Tibial nerve (tissue), 4 donors: ENCODE data around the gene STX8. TPM values are rescaled to one million over a fixed set of nuclear protein-coding genes. Genes with fewer than 3 reads are reported as not detected.

Source experiments
- DNase-seq, 2 donors: peaks; one replicate each; pipeline ENCODE4 v3.0.0-alpha.2; 2019; ENCODE audit warnings: low spot score in 2 of 2
- H3K27ac ChIP-seq, 4 donors: fragments of 200-600 bp; sonication (generic) in 3 of 4; one replicate each; pipeline ENCODE4 v1.5.1; 2017 to 2019; ENCODE audit warnings: mild to moderate bottlenecking in 1 of 4
- H3K27me3 ChIP-seq, 2 donors: fragments of 200-600 bp; sonication (generic) in 1 of 2; one replicate each; pipeline versions ENCODE4 v1.5.1 to v1.6.0; 2017 to 2019
- H3K36me3 ChIP-seq, 3 donors: fragments of 200-600 bp; sonication (generic); one replicate each; pipeline ENCODE4 v1.5.1; 2018 to 2019
- H3K4me1 ChIP-seq, 4 donors: fragments of 200-600 bp; sonication (generic) in 3 of 4; one replicate each; pipeline ENCODE4 v1.5.1; 2017 to 2019
- H3K4me3 ChIP-seq, 4 donors: fragments of 200-600 bp; sonication (generic) in 3 of 4; one replicate each; pipeline ENCODE4 v1.5.1; 2017 to 2019; ENCODE audit warnings: mild to moderate bottlenecking in 1 of 4, moderate library complexity in 1 of 4
- H3K9me3 ChIP-seq, 4 donors: fragments of 200-600 bp; sonication (generic) in 3 of 4; one replicate each; pipeline ENCODE4 v1.5.1; 2017 to 2019
- EP300 ChIP-seq, 2 donors: sonication (generic); formaldehyde crosslinking; IDR thresholded peaks; one replicate each; pipeline ENCODE4 v1.6.1; 2017; ENCODE audit warnings: antibody characterized with exemption in 2 of 2, mild to moderate bottlenecking in 1 of 2
- POLR2A ChIP-seq, 2 donors: fragments of 450-650 bp; IDR thresholded peaks; one replicate each; pipeline ENCODE4 v1.6.1; 2017; ENCODE audit warnings: antibody characterized with exemption in 2 of 2, mild to moderate bottlenecking in 2 of 2, moderate library complexity in 2 of 2
- WGBS, 2 donors: methylation state at CpG; one replicate each; pipeline ENCODE4 v1.1.5; 2018; 5-methylcytosine and 5-hydroxymethylcytosine counted together
- total RNA-seq, 4 donors: library from RNA; depleted of rRNA; stranded (reverse); fragments of >200 nt; gene quantifications; one replicate each; pipeline ENCODE4 v1.1.0, GENCODE V29; 2016
- TF ChIP-seq, protein P1 (sequence below), 5 experiments: fragments of 200-600 bp in 3 of 5; fragments of 450-650 bp in 2 of 5; sonication (generic) in 3 of 5; IDR thresholded peaks; one replicate each; pipeline ENCODE4 v1.5.1; 2016 to 2019; ENCODE audit warnings: antibody characterized with exemption in 5 of 5, mild to moderate bottlenecking in 3 of 5, moderate library complexity in 2 of 5

Gene STX8
- total RNA-seq, 4 donors from 2014 or later, result 57.7 to 97.2 (median 69.1) TPM

DNA sequence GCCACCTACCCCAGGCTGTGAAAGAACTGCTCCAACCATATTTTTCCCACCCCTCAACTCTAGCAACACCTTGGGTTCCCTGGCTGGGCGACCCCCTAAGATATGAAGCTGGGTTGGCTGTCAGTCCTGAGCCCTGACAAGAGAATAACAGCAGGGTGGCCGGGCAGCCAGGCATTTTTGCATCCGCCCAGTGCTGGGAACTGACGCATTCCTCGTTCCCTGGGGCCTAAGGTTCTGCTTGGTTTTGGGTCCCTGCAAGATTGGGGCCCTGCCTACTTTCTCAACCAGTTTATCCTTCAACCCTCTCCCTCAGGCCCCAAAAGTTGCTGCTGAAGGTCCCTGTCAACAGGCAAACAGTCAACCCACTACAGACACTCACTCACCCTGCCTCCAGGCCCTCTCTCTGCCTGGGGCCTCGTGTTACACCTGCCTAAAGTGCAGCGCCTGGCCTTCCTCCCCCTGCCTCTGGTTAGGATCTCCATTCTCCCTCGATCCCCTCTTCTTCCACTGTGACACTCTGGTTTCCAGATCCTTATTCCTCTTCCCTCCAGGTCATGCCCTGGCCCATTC lies 151.5 kb downstream of the STX8 start:
- Histone ChIP-seq H3K4me3 (no peak overlapping the region), H3K27me3 (no peaks in the 10 kb centered on the region), H3K27ac (no peak overlapping the region), H3K36me3 (peaks cover 0 to 15% (median 0%) of the 10 kb centered on the region in 3 donors), H3K4me1 (no peaks in the 10 kb centered on the region), H3K9me3 (no peaks in the 10 kb centered on the region)
- 85 to 87% methylated on average over 8 of the region's 8 CpGs for WGBS, 2 donors
- TF ChIP-seq, protein P1, sequence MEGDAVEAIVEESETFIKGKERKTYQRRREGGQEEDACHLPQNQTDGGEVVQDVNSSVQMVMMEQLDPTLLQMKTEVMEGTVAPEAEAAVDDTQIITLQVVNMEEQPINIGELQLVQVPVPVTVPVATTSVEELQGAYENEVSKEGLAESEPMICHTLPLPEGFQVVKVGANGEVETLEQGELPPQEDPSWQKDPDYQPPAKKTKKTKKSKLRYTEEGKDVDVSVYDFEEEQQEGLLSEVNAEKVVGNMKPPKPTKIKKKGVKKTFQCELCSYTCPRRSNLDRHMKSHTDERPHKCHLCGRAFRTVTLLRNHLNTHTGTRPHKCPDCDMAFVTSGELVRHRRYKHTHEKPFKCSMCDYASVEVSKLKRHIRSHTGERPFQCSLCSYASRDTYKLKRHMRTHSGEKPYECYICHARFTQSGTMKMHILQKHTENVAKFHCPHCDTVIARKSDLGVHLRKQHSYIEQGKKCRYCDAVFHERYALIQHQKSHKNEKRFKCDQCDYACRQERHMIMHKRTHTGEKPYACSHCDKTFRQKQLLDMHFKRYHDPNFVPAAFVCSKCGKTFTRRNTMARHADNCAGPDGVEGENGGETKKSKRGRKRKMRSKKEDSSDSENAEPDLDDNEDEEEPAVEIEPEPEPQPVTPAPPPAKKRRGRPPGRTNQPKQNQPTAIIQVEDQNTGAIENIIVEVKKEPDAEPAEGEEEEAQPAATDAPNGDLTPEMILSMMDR (IDR thresholded peaks at IDR 0.05), result no peak
- no peak for TF ChIP-seq POLR2A (IDR thresholded peaks at IDR 0.05)
- no peak for TF ChIP-seq EP300 (IDR thresholded peaks at IDR 0.05)
- DNase-seq, result no peak

DNA sequence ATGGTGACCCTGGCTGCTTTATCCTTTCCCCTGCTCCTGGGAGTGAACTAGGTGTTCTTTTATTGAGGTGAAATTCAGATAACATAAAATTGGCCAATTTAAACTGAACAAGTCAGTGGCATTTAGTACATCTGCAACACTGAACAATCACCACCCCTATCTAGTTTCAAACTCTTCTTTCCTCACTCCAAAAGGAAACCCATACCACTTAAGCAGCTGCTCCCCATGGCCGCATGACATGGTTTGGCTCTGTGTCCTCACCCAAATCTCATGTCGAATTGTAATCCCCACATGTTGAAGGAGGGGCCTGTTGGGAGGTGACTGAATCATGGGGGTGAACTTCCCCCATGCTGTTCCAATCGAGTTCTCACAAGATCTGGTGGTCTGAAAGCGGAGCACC lies 154.1 kb downstream of the STX8 start:
- TF ChIP-seq POLR2A (IDR thresholded peaks at IDR 0.05), result no peak
- TF ChIP-seq, protein P1 (IDR thresholded peaks at IDR 0.05), result no peak
- no peak for TF ChIP-seq EP300 (IDR thresholded peaks at IDR 0.05)
- Histone ChIP-seq H3K4me3 (no peak overlapping the region), H3K4me1 (no peaks in the 10 kb centered on the region), H3K27me3 (no peaks in the 10 kb centered on the region), H3K9me3 (no peaks in the 10 kb centered on the region), H3K27ac (no peak overlapping the region), H3K36me3 (peaks cover 0 to 19% (median 0%) of the 10 kb centered on the region in 3 donors)
- 89 to 94% methylated on average over 4 of the region's 4 CpGs for WGBS, 2 donors
- DNase-seq, result no peak

DNA sequence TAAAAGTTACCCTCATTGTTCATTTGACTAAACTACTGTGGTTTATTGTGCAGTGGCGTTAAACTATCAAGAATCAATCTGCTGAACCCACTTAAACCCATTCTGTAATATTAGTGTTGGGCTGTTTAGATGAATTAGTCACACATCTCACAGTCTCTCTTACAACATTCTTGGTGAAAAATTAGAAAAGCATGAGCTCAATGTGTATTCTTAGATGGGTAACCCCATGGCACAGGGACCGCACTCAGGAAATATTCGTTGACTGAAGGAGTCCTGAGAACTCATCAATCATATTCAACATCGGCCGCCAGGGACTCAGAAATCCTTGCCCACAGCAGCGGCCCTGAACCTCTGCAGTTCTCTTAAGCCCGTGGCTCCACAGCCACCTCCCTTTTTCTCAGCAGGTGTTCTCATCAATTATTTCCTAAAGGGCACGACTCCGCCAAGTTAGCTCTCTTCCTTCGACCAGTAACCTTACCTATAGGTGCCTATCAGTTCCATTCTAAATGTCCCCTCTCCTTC lies 155.6 kb downstream of the STX8 start:
- Histone ChIP-seq H3K4me3 (no peak overlapping the region), H3K36me3 (peaks cover 0 to 19% (median 0%) of the 10 kb centered on the region in 3 donors), H3K27ac (no peak overlapping the region), H3K4me1 (no peaks in the 10 kb centered on the region), H3K27me3 (no peaks in the 10 kb centered on the region), H3K9me3 (no peaks in the 10 kb centered on the region)
- no peak for DNase-seq
- TF ChIP-seq POLR2A (IDR thresholded peaks at IDR 0.05) (no peak), EP300 (IDR thresholded peaks at IDR 0.05) (no peak)
- TF ChIP-seq, protein P1 (IDR thresholded peaks at IDR 0.05), result no peak
- WGBS, 2 donors, result 92 to 94% methylated on average over 10 of the region's 10 CpGs

DNA sequence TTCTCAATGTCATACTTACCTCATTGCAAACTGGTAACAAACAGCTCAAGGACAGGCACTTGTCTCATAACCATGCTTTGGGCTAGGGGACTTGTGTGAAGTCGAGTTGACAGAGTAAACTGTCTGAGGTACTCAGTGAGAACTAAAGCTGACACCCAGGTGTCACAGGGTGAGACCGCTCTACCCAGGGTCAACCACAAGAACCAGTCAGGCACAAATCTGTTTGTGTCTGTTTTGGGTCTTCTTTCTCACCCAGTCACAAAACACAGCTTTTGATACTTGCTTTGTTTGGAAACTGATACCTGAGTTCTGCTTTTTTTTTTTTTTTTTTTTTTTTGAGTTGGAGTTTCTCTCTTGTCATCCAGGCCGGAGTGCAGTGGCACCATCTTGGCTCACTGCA lies 161.1 kb downstream of the STX8 start:
- Histone ChIP-seq H3K27me3 (no peaks in the 10 kb centered on the region), H3K36me3 (peaks cover 0 to 4% (median 0%) of the 10 kb centered on the region in 3 donors), H3K9me3 (no peaks in the 10 kb centered on the region), H3K4me1 (peaks cover 0 to 8% (median 3%) of the 10 kb centered on the region in 4 donors), H3K27ac (no peak overlapping the region), H3K4me3 (no peak overlapping the region)
- 94 to 98% methylated on average over 3 of the region's 3 CpGs for WGBS, 2 donors
- no peak for TF ChIP-seq POLR2A (IDR thresholded peaks at IDR 0.05)
- TF ChIP-seq, protein P1 (IDR thresholded peaks at IDR 0.05), result no peak
- TF ChIP-seq EP300 (IDR thresholded peaks at IDR 0.05), result no peak
- no peak for DNase-seq

DNA sequence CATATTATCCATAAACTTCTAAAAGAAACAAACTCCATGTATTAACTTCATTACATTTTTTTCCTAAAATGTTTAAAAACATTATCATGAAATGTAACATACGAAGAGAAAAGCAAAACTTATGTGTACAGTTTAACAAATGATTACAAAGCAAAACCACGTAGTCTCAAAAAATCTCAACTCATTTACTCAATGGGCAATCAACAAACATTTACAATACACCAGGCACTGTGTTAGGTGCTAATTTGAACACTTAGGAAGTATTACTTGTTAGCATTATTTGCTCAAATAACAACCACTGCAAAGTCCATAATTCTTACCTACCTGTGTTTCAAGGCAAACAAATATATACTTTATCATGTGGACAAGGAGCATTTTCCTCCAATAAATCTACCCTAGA lies 164.9 kb downstream of the STX8 start:
- Histone ChIP-seq H3K36me3 (no peaks in the 10 kb centered on the region), H3K9me3 (no peaks in the 10 kb centered on the region), H3K27ac (no peak overlapping the region), H3K27me3 (no peaks in the 10 kb centered on the region), H3K4me3 (no peak overlapping the region), H3K4me1 (peaks cover 0 to 13% (median 3%) of the 10 kb centered on the region in 4 donors)
- TF ChIP-seq, protein P1 (IDR thresholded peaks at IDR 0.05), result no peak
- TF ChIP-seq POLR2A (IDR thresholded peaks at IDR 0.05), result no peak
- TF ChIP-seq EP300 (IDR thresholded peaks at IDR 0.05), result no peak
- DNase-seq, result no peak
- 89 to 91% methylated on average over 2 of the region's 2 CpGs for WGBS, 2 donors
